ENCODE measurements around the gene ABCB8. TPM values are rescaled to one million over a fixed set of nuclear protein-coding genes. Genes with fewer than 3 reads are reported as not detected.

The ABCB8 gene
- total and polyA plus RNA-seq, 9 of the 15 experiments (the other 6 are each of a cell fraction or from before 2014, with no cell fraction given) = 7.6 to 106 (median 36.3) TPM

- TF ChIP-seq MECOM (CRISPR knock-in tag; IDR thresholded peaks at IDR 0.05) (no peak), ZNF431 (CRISPR knock-in tag; IDR thresholded peaks at IDR 0.05) (no peak), ZNF121 (CRISPR knock-in tag; conservative IDR thresholded peaks at IDR 0.05) (no peak), NFYB (IDR thresholded peaks at IDR 0.05; ENCODE audit: extremely low read depth, insufficient read length) (no peak), HSF4 (CRISPR knock-in tag; IDR thresholded peaks at IDR 0.05; ENCODE audit: borderline replicate concordance) (no peak), ZNF253 (CRISPR knock-in tag; conservative IDR thresholded peaks at IDR 0.05) (no peak), NFIX (CRISPR knock-in tag; IDR thresholded peaks at IDR 0.05; ENCODE audit: low read depth) (no peak), MED1 (CRISPR knock-in tag; IDR thresholded peaks at IDR 0.05; ENCODE audit: borderline replicate concordance) (no peak), ZC3H11A (IDR thresholded peaks at IDR 0.05; ENCODE audit: low read depth, low read length) (no peak), ZNF282 (CRISPR knock-in tag; IDR thresholded peaks at IDR 0.05) (no peak), FOSL1 (tag; conservative IDR thresholded peaks at IDR 0.05) (no peak), NBN (IDR thresholded peaks at IDR 0.05; ENCODE audit: low read depth) (no peak), ZNF232 (CRISPR knock-in tag; IDR thresholded peaks at IDR 0.05) (no peak), PTRF (tag; IDR thresholded peaks at IDR 0.05) (no peak), CBX3 (IDR thresholded peaks at IDR 0.05; ENCODE audit: borderline replicate concordance in 1 of 2, low read length in 2 of 2) (no peak), SRSF9 (IDR thresholded peaks at IDR 0.05; ENCODE audit: borderline replicate concordance, low read depth, low read length) (no peak), ZBTB49 (CRISPR knock-in tag; IDR thresholded peaks at IDR 0.05; ENCODE audit: borderline replicate concordance) (no peak)
- TF ChIP-seq, protein P1, sequence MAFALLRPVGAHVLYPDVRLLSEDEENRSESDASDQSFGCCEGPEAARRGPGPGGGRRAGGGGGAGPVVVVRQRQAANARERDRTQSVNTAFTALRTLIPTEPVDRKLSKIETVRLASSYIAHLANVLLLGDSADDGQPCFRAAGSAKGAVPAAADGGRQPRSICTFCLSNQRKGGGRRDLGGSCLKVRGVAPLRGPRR (CRISPR knock-in tag; IDR thresholded peaks at IDR 0.05) = no peak
- TF ChIP-seq, protein P2, sequence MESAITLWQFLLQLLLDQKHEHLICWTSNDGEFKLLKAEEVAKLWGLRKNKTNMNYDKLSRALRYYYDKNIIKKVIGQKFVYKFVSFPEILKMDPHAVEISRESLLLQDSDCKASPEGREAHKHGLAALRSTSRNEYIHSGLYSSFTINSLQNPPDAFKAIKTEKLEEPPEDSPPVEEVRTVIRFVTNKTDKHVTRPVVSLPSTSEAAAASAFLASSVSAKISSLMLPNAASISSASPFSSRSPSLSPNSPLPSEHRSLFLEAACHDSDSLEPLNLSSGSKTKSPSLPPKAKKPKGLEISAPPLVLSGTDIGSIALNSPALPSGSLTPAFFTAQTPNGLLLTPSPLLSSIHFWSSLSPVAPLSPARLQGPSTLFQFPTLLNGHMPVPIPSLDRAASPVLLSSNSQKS (CRISPR knock-in tag; IDR thresholded peaks at IDR 0.05) = no peak
- TF ChIP-seq, protein P3, sequence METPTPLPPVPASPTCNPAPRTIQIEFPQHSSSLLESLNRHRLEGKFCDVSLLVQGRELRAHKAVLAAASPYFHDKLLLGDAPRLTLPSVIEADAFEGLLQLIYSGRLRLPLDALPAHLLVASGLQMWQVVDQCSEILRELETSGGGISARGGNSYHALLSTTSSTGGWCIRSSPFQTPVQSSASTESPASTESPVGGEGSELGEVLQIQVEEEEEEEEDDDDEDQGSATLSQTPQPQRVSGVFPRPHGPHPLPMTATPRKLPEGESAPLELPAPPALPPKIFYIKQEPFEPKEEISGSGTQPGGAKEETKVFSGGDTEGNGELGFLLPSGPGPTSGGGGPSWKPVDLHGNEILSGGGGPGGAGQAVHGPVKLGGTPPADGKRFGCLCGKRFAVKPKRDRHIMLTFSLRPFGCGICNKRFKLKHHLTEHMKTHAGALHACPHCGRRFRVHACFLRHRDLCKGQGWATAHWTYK (CRISPR knock-in tag; IDR thresholded peaks at IDR 0.05) = no peak
- TF ChIP-seq, protein P4, sequence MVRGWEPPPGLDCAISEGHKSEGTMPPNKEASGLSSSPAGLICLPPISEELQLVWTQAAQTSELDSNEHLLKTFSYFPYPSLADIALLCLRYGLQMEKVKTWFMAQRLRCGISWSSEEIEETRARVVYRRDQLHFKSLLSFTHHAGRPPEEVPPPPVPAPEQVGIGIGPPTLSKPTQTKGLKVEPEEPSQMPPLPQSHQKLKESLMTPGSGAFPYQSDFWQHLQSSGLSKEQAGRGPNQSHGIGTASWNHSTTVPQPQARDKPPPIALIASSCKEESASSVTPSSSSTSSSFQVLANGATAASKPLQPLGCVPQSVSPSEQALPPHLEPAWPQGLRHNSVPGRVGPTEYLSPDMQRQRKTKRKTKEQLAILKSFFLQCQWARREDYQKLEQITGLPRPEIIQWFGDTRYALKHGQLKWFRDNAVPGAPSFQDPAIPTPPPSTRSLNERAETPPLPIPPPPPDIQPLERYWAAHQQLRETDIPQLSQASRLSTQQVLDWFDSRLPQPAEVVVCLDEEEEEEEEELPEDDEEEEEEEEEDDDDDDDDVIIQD (CRISPR knock-in tag; IDR thresholded peaks at IDR 0.05) = no peak
These were observed 55.0 kb downstream of the ABCB8 start, which contains the start of gene TMUB1 (continued) for GRCh38 chr7:151083071-151083823.

Data from K562 (cell line).